ENCODE measurements around the gene ACBD4. TPM values are rescaled to one million over a fixed set of nuclear protein-coding genes. Genes with fewer than 3 reads are reported as not detected.

ACBD4 gene
- total RNA-seq, 1 experiment from 2014 or later: 7.7 TPM

DNA sequence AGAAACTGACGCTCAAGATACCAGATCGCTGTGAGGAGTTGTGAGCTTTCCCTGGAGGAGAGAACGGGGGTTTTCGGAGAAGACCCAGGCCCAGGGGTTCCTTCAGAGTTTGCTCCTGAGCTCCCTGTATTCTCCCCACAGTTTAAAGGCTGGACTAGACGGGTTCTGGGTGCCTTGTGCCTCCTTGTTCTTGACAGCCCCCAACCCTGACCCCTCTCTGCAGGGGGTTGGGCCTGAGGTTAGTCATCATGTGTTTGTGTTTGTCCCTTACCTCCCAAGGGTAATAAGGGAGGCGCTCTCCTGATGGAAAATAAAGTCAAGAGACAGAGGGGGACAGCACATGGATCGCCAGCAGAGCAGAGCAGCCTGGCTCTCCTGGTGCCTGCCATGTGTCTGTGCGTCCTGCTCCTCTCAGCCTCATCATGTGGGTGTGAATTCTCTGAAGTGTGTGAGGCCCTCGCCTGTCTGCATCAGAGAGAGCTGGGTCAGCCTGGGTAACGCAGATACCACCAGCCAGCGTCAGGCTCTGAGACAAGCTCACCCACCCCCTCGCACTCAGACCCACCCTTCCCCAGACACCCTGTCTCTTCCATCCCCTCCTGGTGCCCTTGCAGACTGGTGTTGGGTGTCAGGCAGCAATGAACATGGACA, 34.9 kb downstream of the ACBD4 start:
- BruUV-seq (replicated peaks): no TSS peak
- ATAC-seq: no peak
- Histone ChIP-seq H3K4me1 (ENCODE audit: control insufficient read depth, insufficient read depth, low read length) (peaks cover 33% of the 10 kb centered on the region), H3K27ac (ENCODE audit: low read length) (peak overlapping the region; percentile 99), H3K9me3 (ENCODE audit: control insufficient read depth, insufficient read depth, low read depth, low read length) (no peaks in the 10 kb centered on the region), H3K4me3 (ENCODE audit: low read depth in 2 of 2, low read length in 2 of 2) (no peak overlapping the region), H3K27me3 (ENCODE audit: control insufficient read depth, insufficient read depth, low read length) (no peaks in the 10 kb centered on the region), H3K36me3 (ENCODE audit: control insufficient read depth, insufficient read depth, low read length) (no peaks in the 10 kb centered on the region)
- ChIA-PET POLR2A (no interaction called here), CTCF (no interaction called here)
- in situ Hi-C loops (cut with HindIII; ENCODE audit: low pct_unique_long_range_greater_than_20kb, low sequenced_read_pairs) (no loop called here), intact Hi-C loops (cut with micrococcal nuclease; ENCODE audit: unreplicated experiment) (no loop called here)
- no peak for DNase-seq (ENCODE audit: low read depth, low spot score)
- TF ChIP-seq POLR2AphosphoS5 (IDR thresholded peaks at IDR 0.05; ENCODE audit: low read depth, low read length): no peak

DNA sequence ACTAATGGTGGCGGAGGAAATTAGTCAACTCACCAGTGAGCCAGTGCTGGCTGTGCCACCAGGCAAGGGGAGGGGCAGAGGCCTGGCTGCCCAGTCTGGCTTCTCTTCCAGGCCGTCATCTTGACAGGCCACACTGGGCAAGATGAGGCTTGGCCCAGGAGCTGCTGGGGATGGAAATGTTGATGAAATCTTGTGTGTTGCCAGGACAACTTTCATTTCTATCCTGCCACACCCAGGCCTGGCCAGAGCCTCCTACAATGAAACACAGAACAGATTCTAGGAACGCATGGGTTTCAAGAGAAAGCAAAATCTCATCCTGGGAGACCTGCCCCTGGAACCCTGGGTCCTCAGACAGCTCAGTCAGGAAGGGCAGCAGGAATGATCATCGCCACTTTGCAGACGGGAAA, 35.4 kb downstream of the ACBD4 start:
- ChIA-PET POLR2A (no interaction called here), CTCF (interaction anchor here (0.7 kb wide), 1 partner anchor 22 kb away, joined by 3 read pairs; no protein-coding TSS in a partner anchor)
- Histone ChIP-seq H3K4me3 (ENCODE audit: low read depth in 2 of 2, low read length in 2 of 2) (no peak overlapping the region), H3K36me3 (ENCODE audit: control insufficient read depth, insufficient read depth, low read length) (no peaks in the 10 kb centered on the region), H3K4me1 (ENCODE audit: control insufficient read depth, insufficient read depth, low read length) (peaks cover 37% of the 10 kb centered on the region), H3K9me3 (ENCODE audit: control insufficient read depth, insufficient read depth, low read depth, low read length) (no peaks in the 10 kb centered on the region), H3K27ac (ENCODE audit: low read length) (peak overlapping the region; percentile 99), H3K27me3 (ENCODE audit: control insufficient read depth, insufficient read depth, low read length) (no peaks in the 10 kb centered on the region)
- in situ Hi-C loops (cut with HindIII; ENCODE audit: low pct_unique_long_range_greater_than_20kb, low sequenced_read_pairs) (no loop called here), intact Hi-C loops (cut with micrococcal nuclease; ENCODE audit: unreplicated experiment) (no loop called here)
- no TSS peak for BruUV-seq (replicated peaks)
- no peak for DNase-seq (ENCODE audit: low read depth, low spot score)
- no peak for ATAC-seq
- TF ChIP-seq, protein P1, sequence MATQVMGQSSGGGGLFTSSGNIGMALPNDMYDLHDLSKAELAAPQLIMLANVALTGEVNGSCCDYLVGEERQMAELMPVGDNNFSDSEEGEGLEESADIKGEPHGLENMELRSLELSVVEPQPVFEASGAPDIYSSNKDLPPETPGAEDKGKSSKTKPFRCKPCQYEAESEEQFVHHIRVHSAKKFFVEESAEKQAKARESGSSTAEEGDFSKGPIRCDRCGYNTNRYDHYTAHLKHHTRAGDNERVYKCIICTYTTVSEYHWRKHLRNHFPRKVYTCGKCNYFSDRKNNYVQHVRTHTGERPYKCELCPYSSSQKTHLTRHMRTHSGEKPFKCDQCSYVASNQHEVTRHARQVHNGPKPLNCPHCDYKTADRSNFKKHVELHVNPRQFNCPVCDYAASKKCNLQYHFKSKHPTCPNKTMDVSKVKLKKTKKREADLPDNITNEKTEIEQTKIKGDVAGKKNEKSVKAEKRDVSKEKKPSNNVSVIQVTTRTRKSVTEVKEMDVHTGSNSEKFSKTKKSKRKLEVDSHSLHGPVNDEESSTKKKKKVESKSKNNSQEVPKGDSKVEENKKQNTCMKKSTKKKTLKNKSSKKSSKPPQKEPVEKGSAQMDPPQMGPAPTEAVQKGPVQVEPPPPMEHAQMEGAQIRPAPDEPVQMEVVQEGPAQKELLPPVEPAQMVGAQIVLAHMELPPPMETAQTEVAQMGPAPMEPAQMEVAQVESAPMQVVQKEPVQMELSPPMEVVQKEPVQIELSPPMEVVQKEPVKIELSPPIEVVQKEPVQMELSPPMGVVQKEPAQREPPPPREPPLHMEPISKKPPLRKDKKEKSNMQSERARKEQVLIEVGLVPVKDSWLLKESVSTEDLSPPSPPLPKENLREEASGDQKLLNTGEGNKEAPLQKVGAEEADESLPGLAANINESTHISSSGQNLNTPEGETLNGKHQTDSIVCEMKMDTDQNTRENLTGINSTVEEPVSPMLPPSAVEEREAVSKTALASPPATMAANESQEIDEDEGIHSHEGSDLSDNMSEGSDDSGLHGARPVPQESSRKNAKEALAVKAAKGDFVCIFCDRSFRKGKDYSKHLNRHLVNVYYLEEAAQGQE (IDR thresholded peaks at IDR 0.05; ENCODE audit: insufficient read depth in 1 of 2, low read depth in 2 of 2, low read length in 1 of 2): no peak
- TF ChIP-seq, protein P2, sequence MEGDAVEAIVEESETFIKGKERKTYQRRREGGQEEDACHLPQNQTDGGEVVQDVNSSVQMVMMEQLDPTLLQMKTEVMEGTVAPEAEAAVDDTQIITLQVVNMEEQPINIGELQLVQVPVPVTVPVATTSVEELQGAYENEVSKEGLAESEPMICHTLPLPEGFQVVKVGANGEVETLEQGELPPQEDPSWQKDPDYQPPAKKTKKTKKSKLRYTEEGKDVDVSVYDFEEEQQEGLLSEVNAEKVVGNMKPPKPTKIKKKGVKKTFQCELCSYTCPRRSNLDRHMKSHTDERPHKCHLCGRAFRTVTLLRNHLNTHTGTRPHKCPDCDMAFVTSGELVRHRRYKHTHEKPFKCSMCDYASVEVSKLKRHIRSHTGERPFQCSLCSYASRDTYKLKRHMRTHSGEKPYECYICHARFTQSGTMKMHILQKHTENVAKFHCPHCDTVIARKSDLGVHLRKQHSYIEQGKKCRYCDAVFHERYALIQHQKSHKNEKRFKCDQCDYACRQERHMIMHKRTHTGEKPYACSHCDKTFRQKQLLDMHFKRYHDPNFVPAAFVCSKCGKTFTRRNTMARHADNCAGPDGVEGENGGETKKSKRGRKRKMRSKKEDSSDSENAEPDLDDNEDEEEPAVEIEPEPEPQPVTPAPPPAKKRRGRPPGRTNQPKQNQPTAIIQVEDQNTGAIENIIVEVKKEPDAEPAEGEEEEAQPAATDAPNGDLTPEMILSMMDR (IDR thresholded peaks at IDR 0.05): no peak
- no peak for TF ChIP-seq TCF7L2 (IDR thresholded peaks at IDR 0.05; ENCODE audit: low read depth, low read length)
- TF ChIP-seq POLR2AphosphoS5 (IDR thresholded peaks at IDR 0.05; ENCODE audit: low read depth, low read length): no peak

DNA sequence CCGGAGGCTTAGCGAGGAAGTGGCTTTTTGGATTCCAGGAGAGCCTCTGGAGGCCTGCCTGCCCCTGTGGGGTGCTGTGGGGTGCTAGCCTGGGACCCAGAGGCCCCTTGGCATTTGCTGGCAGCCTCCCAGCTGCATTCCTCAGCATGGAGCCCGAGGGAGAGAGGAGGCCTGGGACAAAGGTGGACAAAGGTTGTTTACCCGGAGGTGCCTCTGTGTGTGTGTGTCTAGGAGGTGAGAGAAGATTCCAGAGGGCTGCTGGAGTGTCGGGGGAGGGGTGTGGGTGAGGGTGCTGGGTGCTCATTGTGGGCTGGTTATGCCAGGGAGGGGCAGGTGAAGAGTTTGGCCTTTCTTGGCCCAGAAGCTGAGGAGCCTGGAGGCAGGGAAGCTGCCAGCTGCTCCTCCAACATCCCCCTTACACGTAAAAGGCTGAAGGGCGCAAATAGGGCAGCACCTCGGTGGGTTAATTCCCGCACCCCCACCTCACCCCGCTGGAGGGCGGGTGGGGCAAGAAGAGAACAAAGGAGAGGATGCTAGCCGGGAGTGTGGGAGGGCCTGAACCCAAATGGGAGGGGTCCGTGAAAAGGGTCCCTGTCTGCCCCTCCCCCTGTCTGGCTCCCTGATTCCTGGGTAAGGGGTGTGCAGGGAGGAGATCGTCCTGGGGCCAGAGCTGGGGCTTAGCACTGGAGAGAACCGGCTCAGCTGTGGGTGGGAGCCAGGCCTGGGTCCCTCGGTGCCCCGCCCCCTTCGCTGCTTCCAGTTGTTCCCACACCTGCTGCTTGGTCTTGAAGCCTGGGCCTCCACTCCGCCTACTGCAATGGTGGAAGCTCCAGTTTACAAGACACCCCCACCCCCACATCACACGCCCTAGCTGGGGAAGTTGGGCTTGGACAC, 36.1 kb downstream of the ACBD4 start:
- peak; percentile 59 for ATAC-seq
- H3K27ac ChIP-seq (ENCODE audit: low read length): peak overlapping the region; percentile 99
- DNase-seq (ENCODE audit: low read depth, low spot score): no peak
- no TSS peak for BruUV-seq (replicated peaks)
- ChIA-PET POLR2A (interaction anchor here (0.5 to 1.9 kb wide), 4 partner anchors 10 to 993 kb away, joined by 3 to 9 read pairs (median 8); partner anchors contain the start of gene HEXIM2), CTCF (interaction anchor here (0.7 to 1.4 kb wide), 3 partner anchors 23 to 36 kb away, joined by 3 to 7 read pairs (median 5); partner anchors contain the start of gene ACBD4)
- in situ Hi-C loops (cut with HindIII; ENCODE audit: low pct_unique_long_range_greater_than_20kb, low sequenced_read_pairs) (no loop called here), intact Hi-C loops (cut with micrococcal nuclease; ENCODE audit: unreplicated experiment) (no loop called here)
- H3K27me3 ChIP-seq (ENCODE audit: control insufficient read depth, insufficient read depth, low read length): no peaks in the 10 kb centered on the region
- H3K36me3 ChIP-seq (ENCODE audit: control insufficient read depth, insufficient read depth, low read length): no peaks in the 10 kb centered on the region
- H3K4me1 ChIP-seq (ENCODE audit: control insufficient read depth, insufficient read depth, low read length): peaks cover 43% of the 10 kb centered on the region
- no peak overlapping the region; a peak in 1 of 4 replicates for H3K4me3 ChIP-seq (ENCODE audit: low read depth in 2 of 2, low read length in 2 of 2)
- TF ChIP-seq POLR2AphosphoS5 (IDR thresholded peaks at IDR 0.05; ENCODE audit: low read depth, low read length): no peak
- TF ChIP-seq, protein P1 (IDR thresholded peaks at IDR 0.05; ENCODE audit: insufficient read depth in 1 of 2, low read depth in 2 of 2, low read length in 1 of 2): no peak
- TF ChIP-seq, protein P2 (IDR thresholded peaks at IDR 0.05): no peak
- TF ChIP-seq TCF7L2 (IDR thresholded peaks at IDR 0.05; ENCODE audit: low read depth, low read length): no peak
- TF ChIP-seq SIN3A (IDR thresholded peaks at IDR 0.05; ENCODE audit: borderline replicate concordance, insufficient read depth, low read depth, low read length): no peak
- H3K9me3 ChIP-seq (ENCODE audit: control insufficient read depth, insufficient read depth, low read depth, low read length): no peaks in the 10 kb centered on the region

Measured in Panc1 (cell line).